CD4-positive, alpha-beta T cell treated with Interleukin-10 for 1 hour (primary cell): ENCODE results near the gene SPATS2.
A peak's percentile ranks its signal among the peaks of the same experiment; 100 is the strongest.
"Not testable (repeated sequence)": the region's sequence is repeated elsewhere in the genome, so short reads cannot be mapped to it uniquely, and the experiment has no call there.

Experiments used
- DNase-seq: peaks from one replicate; pipeline ENCODE4 v3.0.0-alpha.2; 2020

Gene SPATS2

DNA sequence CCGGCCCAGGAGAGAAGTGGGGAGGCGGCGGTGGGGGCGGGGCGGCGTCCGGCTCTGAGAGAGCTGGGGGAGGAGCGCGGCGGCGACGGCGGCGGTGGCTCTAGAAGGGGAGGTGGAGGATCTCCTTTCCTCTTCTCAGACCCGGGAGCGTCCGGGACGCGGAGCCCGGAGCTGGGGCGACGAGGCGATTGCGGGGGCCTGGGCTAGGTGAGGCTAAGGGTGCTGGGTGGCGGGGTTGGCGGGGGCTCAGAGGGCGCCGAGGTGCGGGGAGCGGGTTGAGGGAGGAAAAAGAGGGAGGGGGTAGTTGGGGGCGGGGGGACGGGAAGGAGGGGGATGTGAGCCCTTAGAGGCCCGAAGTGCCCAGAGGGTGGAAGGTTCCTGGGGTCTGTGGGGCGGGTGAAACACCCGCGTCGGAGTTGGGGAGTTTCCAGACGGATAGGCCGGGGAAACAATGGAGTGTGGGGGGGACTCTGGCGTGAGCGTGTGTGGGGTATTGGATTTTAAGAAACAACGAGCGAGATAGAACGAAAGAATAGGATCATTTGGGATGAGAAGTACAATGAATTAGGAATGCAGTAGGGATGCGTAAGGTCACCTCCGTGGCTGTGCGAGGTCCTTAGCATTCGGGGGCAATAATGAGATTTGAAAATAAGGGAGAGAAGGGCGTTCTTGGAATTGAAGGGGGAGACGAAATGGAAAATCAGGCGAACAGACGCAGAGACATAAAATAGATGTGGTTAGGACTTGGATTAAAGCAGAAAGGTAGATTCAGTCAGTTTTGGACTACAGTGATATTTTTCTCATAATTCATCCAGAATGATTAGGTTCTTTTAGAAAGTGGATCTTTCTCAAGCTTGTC lies at the start of gene SPATS2:
Gene SPATS2 (plus strand): TSS at position 82 of the 859 bp plus-strand sequence. CDS start 93,551 bp downstream, outside the sequence.
- DNase-seq: no peak

- DNase-seq: not testable (repeated sequence)
Observed at GRCh38 chr12:49320411-49321103, 46.7 kb upstream of the SPATS2 start.

DNA sequence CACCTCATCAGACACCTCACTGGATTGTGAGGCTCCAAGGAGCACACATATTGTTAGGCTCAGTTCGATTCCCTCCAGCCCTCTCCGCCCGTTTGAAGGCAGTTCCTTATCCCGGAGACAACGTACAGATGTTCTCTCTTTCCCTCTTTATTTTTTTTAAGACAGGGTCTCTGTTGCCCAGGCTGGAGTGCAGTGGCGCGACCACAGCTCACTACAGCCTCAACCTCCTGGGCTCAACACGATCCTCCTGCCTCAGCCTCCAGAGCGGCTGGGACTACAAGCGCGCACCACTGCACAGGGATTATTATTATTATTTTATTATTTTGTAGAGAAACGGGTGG lies 44.9 kb upstream of the SPATS2 start:
- DNase-seq: no peak

GRCh38 chr12:49322708-49323523 lies 44.3 kb upstream of the SPATS2 start, which contains the start of gene TROAP:
Gene TROAP (plus strand): TSS chr12:49323255. CDS start chr12:49323609, 354 bp downstream.
- peak; percentile 99 for DNase-seq

- DNase-seq: no peak
Observed at GRCh38 chr12:49323524-49324097, 43.7 kb upstream of the SPATS2 start.

DNA sequence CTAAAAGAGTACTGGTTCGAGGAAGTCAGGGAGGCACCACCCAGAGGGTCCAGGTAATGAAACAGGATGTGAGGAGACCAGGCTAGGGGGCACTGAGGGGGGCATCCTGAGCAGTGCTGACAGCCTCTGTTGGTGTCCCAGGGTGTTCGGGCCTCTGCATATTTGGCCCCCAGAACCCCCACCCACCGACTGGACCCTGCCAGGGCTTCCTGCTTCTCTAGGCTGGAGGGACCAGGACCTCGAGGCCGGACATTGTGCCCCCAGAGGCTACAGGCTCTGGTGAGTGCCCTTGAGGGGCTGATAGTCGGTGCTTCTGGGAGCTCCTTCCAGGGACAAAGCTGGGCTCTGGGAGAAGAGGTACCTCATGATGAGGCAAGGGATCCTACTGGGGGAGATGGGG lies 41.7 kb upstream of the SPATS2 start:
- DNase-seq: no peak

DNA sequence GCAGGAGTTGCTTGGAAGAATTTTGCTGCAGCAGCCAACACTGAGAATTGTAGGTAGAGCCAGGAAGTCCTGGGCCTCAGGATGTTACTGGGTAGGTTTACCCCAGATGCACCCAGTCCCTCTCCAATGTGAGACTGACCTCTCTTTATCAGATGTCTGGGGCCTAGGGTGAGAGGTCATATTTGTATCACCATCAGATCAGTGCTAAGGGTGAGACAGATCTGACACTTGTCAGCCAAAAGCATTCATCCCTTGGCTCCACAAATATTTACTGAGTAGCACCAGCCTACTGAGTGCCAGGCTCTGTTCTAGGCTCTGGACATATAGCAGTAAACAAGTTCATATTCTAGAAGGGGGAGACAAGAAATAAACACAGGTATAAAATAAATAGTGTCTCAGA lies 39.9 kb upstream of the SPATS2 start:
- no peak for DNase-seq

GRCh38 chr12:49327887-49328286 lies 39.4 kb upstream of the SPATS2 start:
- DNase-seq: no peak

- no peak for DNase-seq
Observed at GRCh38 chr12:49328816-49329215, 38.4 kb upstream of the SPATS2 start.

DNA sequence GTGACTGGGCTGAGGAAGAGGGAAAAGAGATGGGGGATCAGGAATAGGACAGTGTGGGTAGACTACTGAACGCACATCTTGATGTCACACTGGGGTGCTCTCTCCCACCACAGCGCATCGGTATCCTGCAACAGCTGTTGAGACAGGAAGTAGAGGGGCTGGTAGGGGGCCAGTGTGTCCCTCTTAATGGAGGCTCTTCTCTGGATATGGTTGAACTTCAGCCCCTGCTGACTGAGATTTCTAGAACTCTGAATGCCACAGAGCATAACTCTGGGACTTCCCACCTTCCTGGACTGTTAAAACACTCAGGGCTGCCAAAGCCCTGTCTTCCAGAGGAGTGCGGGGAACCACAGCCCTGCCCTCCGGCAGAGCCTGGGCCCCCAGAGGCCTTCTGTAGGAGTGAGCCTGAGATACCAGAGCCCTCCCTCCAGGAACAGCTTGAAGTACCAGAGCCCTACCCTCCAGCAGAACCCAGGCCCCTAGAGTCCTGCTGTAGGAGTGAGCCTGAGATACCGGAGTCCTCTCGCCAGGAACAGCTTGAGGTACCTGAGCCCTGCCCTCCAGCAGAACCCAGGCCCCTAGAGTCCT lies 37.1 kb upstream of the SPATS2 start:
- no peak for DNase-seq

DNA sequence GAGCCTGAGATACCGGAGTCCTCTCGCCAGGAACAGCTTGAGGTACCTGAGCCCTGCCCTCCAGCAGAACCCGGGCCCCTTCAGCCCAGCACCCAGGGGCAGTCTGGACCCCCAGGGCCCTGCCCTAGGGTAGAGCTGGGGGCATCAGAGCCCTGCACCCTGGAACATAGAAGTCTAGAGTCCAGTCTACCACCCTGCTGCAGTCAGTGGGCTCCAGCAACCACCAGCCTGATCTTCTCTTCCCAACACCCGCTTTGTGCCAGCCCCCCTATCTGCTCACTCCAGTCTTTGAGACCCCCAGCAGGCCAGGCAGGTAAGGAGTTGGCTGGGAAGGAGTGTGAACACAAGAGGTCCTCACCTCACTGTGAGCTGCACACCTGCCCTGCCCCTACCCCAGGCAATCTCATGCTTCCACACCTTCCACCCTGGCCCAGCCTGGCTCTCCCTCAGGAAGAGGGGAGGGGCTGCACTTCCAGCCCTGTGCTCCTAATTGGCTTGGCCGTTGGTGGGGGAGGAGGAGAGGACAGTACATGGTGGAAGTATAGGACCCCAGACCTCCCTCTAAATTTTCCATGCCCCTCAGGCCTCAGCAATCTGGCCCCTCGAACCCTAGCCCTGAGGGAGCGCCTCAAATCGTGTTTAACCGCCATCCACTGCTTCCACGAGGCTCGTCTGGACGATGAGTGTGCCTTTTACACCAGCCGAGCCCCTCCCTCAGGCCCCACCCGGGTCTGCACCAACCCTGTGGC lies 36.5 kb upstream of the SPATS2 start:
- no peak for DNase-seq

DNA sequence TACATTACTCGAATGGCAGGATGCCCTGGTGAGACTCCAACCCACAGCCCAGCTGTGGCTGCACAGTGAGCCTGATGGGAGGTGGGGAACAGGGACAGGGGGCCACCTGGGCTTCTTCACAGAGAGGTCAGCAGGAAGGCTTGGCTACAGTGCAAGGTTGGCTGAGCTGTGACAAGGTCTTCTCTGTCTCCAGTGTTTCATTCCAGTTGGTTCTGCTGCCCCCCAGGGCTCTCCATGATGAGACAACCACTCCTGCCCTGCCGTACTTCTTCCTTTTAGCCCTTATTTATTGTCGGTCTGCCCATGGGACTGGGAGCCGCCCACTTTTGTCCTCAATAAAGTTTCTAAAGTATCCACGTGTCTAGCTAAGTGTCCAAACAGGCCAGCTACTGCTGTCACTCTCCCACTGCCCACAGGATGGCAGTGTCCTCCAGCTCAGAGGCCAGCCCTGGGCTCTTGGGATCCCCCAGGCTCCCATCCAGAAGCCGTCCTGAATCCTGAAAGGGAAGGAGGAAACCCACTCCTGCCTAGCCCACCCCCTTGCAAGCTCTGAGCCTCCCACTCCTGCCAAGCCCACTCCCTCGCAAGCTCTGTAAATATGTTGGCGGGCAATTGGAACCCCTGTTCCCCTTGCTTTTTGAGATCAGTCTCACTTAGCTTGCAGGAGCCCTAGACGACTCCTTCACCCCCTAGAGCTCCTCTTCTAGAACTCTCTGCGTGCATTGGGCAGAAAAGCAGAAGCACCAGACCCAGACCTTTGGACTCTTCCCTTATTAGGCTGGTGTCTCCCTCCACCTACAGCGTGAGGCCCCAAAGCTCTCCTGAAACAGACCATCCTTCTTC lies 35.7 kb upstream of the SPATS2 start:
- DNase-seq: no peak

DNA sequence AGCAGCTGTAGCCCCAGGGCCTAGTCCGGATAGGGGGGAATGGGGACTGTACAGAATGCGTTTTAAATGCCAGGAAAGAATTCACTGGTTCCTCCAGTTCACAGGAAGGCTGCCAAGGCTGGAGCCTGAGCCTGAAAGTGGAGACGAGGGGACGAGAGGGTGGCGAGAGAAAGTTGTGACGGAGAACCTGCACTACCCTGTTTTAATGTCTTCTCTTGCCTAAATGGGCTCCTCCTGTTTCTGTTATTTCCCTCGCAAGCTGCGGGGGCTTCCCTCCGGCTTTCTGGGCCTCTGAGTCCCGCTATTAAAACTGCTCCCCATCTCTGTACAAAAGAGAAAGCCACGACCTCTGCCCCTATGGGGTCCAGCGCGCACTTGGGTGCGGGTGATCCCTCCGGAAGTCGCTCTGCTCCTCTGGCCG lies 34.8 kb upstream of the SPATS2 start:
- no peak for DNase-seq

- DNase-seq: no peak
Observed at GRCh38 chr12:49332891-49333371, 34.3 kb upstream of the SPATS2 start.

DNA sequence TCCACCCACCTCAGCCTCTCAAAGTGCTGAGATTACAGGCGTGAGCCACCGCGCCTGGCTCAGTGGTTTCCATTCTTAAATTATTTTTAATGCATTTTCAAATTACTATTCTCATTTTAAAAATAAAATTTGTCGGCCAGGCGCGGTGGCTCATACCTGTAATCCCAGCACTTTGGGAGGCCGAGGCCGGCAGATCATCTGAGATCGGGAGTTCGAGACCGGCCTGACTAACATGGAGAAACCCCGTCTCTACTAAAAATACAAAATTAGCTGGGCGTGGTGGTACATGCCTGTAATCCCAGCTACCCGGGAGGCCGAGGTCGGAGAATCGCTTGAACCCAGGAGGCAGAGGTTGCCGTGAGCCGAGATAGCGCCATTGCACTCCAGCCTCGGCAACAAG lies 33.5 kb upstream of the SPATS2 start:
- not testable (repeated sequence) for DNase-seq

GRCh38 chr12:49334226-49334625 lies 33.0 kb upstream of the SPATS2 start:
- DNase-seq: no peak

DNA sequence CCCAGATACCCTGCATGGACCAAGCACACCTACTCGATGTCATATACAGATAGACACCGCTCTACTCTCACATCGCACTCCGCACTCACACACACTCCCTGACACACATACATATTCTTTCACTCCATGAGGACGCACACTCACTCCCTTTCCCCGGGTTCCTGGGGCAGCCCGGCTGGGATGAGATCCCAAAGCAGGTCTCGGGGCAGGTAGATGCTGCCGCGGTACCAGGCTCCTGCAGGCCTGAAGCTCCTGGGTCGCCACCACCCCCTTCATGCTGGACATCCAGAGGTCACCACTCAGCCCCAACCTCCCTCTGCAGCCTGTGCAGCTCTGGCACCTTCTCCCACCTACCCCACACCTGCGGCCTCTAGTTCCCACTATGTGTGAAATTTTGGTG lies 32.6 kb upstream of the SPATS2 start:
- no peak for DNase-seq

DNA sequence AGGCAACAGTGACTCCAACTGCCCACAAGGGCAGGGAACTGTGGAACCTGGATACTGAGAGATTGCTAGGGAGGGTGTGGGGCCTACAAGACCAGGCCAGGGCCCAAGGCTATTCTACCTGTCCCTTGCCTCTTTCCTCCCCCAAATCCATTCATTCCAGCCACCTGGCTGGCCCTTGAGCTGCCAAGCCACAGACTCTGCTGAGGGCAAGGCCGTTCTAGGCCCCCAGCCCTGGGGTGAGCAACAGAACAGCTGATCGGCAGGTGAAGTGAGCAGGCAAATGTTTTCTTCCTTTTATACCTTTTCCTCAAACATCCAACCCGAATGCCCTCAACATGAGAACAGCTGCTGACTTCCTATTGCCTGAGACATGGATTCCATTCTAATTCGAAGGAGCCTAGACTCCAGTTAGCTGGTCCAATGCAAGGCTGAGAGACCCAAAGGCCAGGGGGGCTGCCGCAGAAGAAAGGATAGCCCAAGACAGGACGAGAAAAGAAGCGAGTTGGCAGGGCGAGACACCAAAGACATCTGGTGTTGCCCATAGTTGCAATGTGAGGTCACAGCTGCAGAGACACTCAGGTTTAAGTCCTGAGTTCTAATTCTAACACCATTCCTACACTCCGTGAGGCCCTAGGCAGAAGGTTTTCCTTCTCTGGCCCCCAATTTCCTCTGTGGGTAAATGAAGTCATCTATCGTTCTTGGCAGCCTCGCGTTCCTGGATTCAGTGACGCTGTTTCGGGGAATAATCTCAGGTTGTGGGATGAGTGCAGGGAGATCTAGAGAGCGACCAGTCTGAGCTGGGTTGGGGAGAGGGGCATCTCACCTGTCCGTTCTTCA lies 31.9 kb upstream of the SPATS2 start:
- DNase-seq: no peak

GRCh38 chr12:49335955-49336644 lies 31.2 kb upstream of the SPATS2 start:
- DNase-seq: no peak
